ENCODE data around the gene ZSWIM1. TPM values are rescaled to one million over a fixed set of nuclear protein-coding genes. Genes with fewer than 3 reads are reported as not detected.
"Not testable (repeated sequence)": the region's sequence is repeated elsewhere in the genome, so short reads cannot be mapped to it uniquely, and the experiment has no call there.

ZSWIM1 gene
- total RNA-seq, 1 donor from 2014 or later, result 10.3 TPM

GRCh38 chr20:45861221-45862075 is 19.6 kb upstream of the ZSWIM1 start:
- intact Hi-C loops (cut with micrococcal nuclease), result no loop called here
- Mint-ChIP-seq H3K4me1 (ENCODE audit: low read depth) (peaks cover 22% of the 10 kb centered on the region), H3K27ac (no peak overlapping the region), H3K36me3 (ENCODE audit: low read depth) (peaks cover 18% of the 10 kb centered on the region), H3K27me3 (ENCODE audit: low read depth) (no peaks in the 10 kb centered on the region), H3K4me3 (ENCODE audit: low read depth) (no peak overlapping the region), H3K9me3 (no peaks in the 10 kb centered on the region)
- no peak for DNase-seq (ENCODE audit: low spot score)

- no peak overlapping the region for H3K4me3 Mint-ChIP-seq (ENCODE audit: low read depth)
Measured at GRCh38 chr20:45863543-45864470, 17.2 kb upstream of the ZSWIM1 start.

GRCh38 chr20:45866454-45866853 is 14.6 kb upstream of the ZSWIM1 start:
- H3K27me3 Mint-ChIP-seq (ENCODE audit: low read depth), result no peaks in the 10 kb centered on the region
- H3K36me3 Mint-ChIP-seq (ENCODE audit: low read depth), result peaks cover 7% of the 10 kb centered on the region
- intact Hi-C loops (cut with micrococcal nuclease), result no loop called here
- no peak overlapping the region for H3K27ac Mint-ChIP-seq
- no peaks in the 10 kb centered on the region for H3K9me3 Mint-ChIP-seq
- H3K4me3 Mint-ChIP-seq (ENCODE audit: low read depth), result no peak overlapping the region
- DNase-seq (ENCODE audit: low spot score), result no peak
- peaks cover 3% of the 10 kb centered on the region for H3K4me1 Mint-ChIP-seq (ENCODE audit: low read depth)

More at GRCh38 chr20:45863543-45864470, 17.2 kb upstream of the ZSWIM1 start:
- peaks cover 18% of the 10 kb centered on the region for H3K36me3 Mint-ChIP-seq (ENCODE audit: low read depth)
- H3K9me3 Mint-ChIP-seq, result no peaks in the 10 kb centered on the region
- H3K4me1 Mint-ChIP-seq (ENCODE audit: low read depth), result peaks cover 10% of the 10 kb centered on the region
- intact Hi-C loops (cut with micrococcal nuclease), result no loop called here
- H3K27me3 Mint-ChIP-seq (ENCODE audit: low read depth), result no peaks in the 10 kb centered on the region
- DNase-seq (ENCODE audit: low spot score), result no peak
- no peak overlapping the region for H3K27ac Mint-ChIP-seq

- intact Hi-C loops (cut with micrococcal nuclease), result no loop called here
- Mint-ChIP-seq H3K9me3 (no peaks in the 10 kb centered on the region), H3K27ac (no peak overlapping the region), H3K27me3 (ENCODE audit: low read depth) (no peaks in the 10 kb centered on the region), H3K4me1 (ENCODE audit: low read depth) (peaks cover 3% of the 10 kb centered on the region), H3K4me3 (ENCODE audit: low read depth) (no peak overlapping the region), H3K36me3 (ENCODE audit: low read depth) (peaks cover 8% of the 10 kb centered on the region)
- no peak for DNase-seq (ENCODE audit: low spot score)
Measured at GRCh38 chr20:45867136-45867818, 13.8 kb upstream of the ZSWIM1 start.

- Mint-ChIP-seq H3K27ac (no peak overlapping the region), H3K9me3 (no peaks in the 10 kb centered on the region), H3K4me3 (ENCODE audit: low read depth) (no peak overlapping the region), H3K36me3 (ENCODE audit: low read depth) (peaks cover 10% of the 10 kb centered on the region), H3K4me1 (ENCODE audit: low read depth) (peaks cover 3% of the 10 kb centered on the region), H3K27me3 (ENCODE audit: low read depth) (no peaks in the 10 kb centered on the region)
- intact Hi-C loops (cut with micrococcal nuclease), result no loop called here
- DNase-seq (ENCODE audit: low spot score), result no peak
Measured at GRCh38 chr20:45867819-45868176, 13.2 kb upstream of the ZSWIM1 start.

- peaks cover 7% of the 10 kb centered on the region for H3K4me1 Mint-ChIP-seq (ENCODE audit: low read depth)
- peaks cover 3% of the 10 kb centered on the region for H3K36me3 Mint-ChIP-seq (ENCODE audit: low read depth)
- DNase-seq (ENCODE audit: low spot score), result no peak
- no peak overlapping the region for H3K27ac Mint-ChIP-seq
- H3K9me3 Mint-ChIP-seq, result no peaks in the 10 kb centered on the region
- intact Hi-C loops (cut with micrococcal nuclease), result no loop called here
- no peak overlapping the region for H3K4me3 Mint-ChIP-seq (ENCODE audit: low read depth)
- H3K27me3 Mint-ChIP-seq (ENCODE audit: low read depth), result no peaks in the 10 kb centered on the region
Measured at GRCh38 chr20:45872626-45873025, 8.4 kb upstream of the ZSWIM1 start.

GRCh38 chr20:45873409-45874103 is 7.5 kb upstream of the ZSWIM1 start:
- Mint-ChIP-seq H3K36me3 (ENCODE audit: low read depth) (peaks cover 3% of the 10 kb centered on the region), H3K27ac (no peak overlapping the region), H3K27me3 (ENCODE audit: low read depth) (no peaks in the 10 kb centered on the region), H3K4me1 (ENCODE audit: low read depth) (peaks cover 7% of the 10 kb centered on the region), H3K4me3 (ENCODE audit: low read depth) (no peak overlapping the region), H3K9me3 (no peaks in the 10 kb centered on the region)
- no peak for DNase-seq (ENCODE audit: low spot score)
- intact Hi-C loops (cut with micrococcal nuclease), result no loop called here

GRCh38 chr20:45874104-45874481 is 6.9 kb upstream of the ZSWIM1 start:
- H3K27ac Mint-ChIP-seq, result not testable (repeated sequence)

GRCh38 chr20:45874576-45874975 is 6.5 kb upstream of the ZSWIM1 start:
- Mint-ChIP-seq H3K9me3 (no peaks in the 10 kb centered on the region), H3K4me3 (ENCODE audit: low read depth) (no peak overlapping the region), H3K4me1 (ENCODE audit: low read depth) (peaks cover 7% of the 10 kb centered on the region), H3K27ac (no peak overlapping the region), H3K27me3 (ENCODE audit: low read depth) (no peaks in the 10 kb centered on the region), H3K36me3 (ENCODE audit: low read depth) (peaks cover 3% of the 10 kb centered on the region)
- intact Hi-C loops (cut with micrococcal nuclease), result no loop called here
- no peak for DNase-seq (ENCODE audit: low spot score)

More at GRCh38 chr20:45874104-45874481, 6.9 kb upstream of the ZSWIM1 start:
- intact Hi-C loops (cut with micrococcal nuclease); H3K36me3 Mint-ChIP-seq (ENCODE audit: low read depth); H3K27me3 Mint-ChIP-seq (ENCODE audit: low read depth); H3K4me1 Mint-ChIP-seq (ENCODE audit: low read depth); H3K4me3 Mint-ChIP-seq (ENCODE audit: low read depth); DNase-seq (ENCODE audit: low spot score); H3K9me3 Mint-ChIP-seq: not testable (repeated sequence)

GRCh38 chr20:45878076-45878761 is 2.8 kb upstream of the ZSWIM1 start:
- DNase-seq (ENCODE audit: low spot score), result no peak
- H3K36me3 Mint-ChIP-seq (ENCODE audit: low read depth), result peaks cover 20% of the 10 kb centered on the region
- H3K4me3 Mint-ChIP-seq (ENCODE audit: low read depth), result no peak overlapping the region
- no peaks in the 10 kb centered on the region for H3K9me3 Mint-ChIP-seq
- H3K4me1 Mint-ChIP-seq (ENCODE audit: low read depth), result peaks cover 23% of the 10 kb centered on the region
- no peak overlapping the region for H3K27ac Mint-ChIP-seq
- no peaks in the 10 kb centered on the region for H3K27me3 Mint-ChIP-seq (ENCODE audit: low read depth)
- intact Hi-C loops (cut with micrococcal nuclease), result no loop called here

GRCh38 chr20:45882469-45883099 is 1.6 kb downstream of the ZSWIM1 start:
- intact Hi-C loops (cut with micrococcal nuclease), result loop anchor here (10.0 kb wide), 1 partner anchor 88 kb away; the partner anchor contains the start of genes DNTTIP1 and WFDC3
- DNase-seq (ENCODE audit: low spot score), result no peak
- H3K4me3 Mint-ChIP-seq (ENCODE audit: low read depth), result peak overlapping the region; percentile 66
- no peaks in the 10 kb centered on the region for H3K27me3 Mint-ChIP-seq (ENCODE audit: low read depth)
- H3K4me1 Mint-ChIP-seq (ENCODE audit: low read depth), result peaks cover 33% of the 10 kb centered on the region
- H3K27ac Mint-ChIP-seq, result no peak overlapping the region
- peaks cover 41% of the 10 kb centered on the region for H3K36me3 Mint-ChIP-seq (ENCODE audit: low read depth)
- H3K9me3 Mint-ChIP-seq, result no peaks in the 10 kb centered on the region

All from activated T-helper 2 cell treated with anti-CD3 and anti-CD28 coated beads, Interferon-gamma antibody, Interleukin-2, Interleukin-4, amounts not matched to agents 10 μg/mL and 5 μg/mL and 100 μg/mL, durations not matched to agents 14 hours and 24 hours and 36 hours (primary cell).